GM19239 (cell line): ENCODE results near the gene TAPBPL.
"Not testable (repeated sequence)": the region's sequence is repeated elsewhere in the genome, so short reads cannot be mapped to it uniquely, and the experiment has no call there.

ENCODE experiments used
- DNase-seq: peaks from one replicate; pipeline ENCODE4 v3.0.0; 2011; ENCODE audit warnings: low spot score; ENCODE audit not compliant: insufficient read length
- FAIRE-seq: peaks from 2 replicates; lab custom pipeline; 2011; peaks lifted over from hg19 to GRCh38; lab: Jason Lieb, UNC

The TAPBPL gene

DNA sequence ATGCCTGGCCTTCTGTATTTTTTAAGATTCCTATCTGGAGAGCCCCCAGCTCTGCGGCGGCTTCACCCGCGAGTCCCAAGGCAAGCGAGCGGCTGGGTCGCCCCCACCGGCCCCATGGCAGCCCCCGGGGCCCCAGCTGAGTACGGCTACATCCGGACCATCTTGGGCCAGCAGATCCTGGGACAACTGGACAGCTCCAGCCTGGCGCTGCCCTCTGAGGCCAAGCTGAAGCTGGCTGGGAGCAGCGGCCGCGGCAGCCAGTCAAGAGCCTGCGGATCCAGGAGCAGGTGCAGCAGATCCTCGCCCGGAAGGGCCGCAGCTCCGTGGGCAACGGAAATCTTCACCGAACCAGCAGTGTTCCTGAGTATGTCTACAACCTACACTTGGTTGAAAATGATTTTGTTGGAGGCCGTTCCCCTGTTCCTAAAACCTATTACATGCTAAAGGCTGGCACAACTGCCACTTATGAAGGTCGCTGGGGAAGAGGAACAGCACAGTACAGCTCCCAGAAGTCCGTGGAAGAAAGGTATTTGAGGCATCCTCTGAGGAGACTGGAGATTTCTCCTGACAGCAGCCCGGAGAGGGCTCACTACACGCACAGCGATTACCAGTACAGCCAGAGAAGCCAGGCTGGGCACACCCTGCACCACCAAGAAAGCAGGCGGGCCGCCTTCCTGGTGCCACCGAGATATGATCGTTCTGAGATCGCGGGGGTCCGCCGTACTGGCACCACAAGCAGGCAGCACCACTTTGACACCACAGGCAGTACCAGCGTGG, 25.9 kb downstream of the TAPBPL start:
- DNase-seq, FAIRE-seq: not testable (repeated sequence)

DNA sequence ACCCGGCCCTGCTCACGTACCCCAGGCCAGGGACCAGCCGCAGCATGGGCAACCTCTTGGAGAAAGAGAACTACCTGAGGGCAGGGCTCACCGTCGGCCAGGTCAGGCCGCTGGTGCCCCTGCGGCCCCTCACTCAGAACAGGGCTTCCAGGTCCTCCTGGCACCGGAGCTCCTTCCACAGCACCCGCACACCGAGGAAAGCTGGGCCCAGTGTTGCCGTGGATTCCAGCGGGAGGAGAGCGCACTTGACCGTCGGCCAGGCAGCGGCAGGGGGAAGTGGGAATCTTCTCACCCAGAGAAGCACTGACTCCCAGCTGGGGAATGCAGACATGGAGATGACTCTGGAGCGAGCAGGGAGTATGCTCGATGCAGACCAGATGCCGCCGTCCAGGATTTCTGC, 26.6 kb downstream of the TAPBPL start:
- FAIRE-seq (no peak), DNase-seq (no peak)

DNA sequence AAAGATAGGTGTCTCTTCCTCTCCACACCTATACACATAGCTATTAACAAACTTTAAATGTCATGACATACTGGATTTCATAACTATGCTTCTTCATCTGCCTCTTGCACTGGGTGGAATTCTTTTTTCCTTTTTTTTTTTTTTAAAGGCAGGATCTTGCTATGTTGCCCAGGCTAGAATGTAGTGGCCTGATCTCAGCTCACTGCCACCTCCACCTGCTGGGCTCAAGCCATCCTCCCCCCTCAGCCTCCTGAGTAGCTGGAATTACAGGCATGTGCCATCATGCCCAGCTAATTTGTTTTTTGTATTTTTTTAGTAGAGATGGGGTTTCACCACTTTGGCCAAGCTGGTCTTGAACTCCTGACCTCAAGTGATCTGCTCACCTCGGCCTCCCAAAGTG, 36.4 kb downstream of the TAPBPL start:
- no peak for FAIRE-seq
- no peak for DNase-seq

DNA sequence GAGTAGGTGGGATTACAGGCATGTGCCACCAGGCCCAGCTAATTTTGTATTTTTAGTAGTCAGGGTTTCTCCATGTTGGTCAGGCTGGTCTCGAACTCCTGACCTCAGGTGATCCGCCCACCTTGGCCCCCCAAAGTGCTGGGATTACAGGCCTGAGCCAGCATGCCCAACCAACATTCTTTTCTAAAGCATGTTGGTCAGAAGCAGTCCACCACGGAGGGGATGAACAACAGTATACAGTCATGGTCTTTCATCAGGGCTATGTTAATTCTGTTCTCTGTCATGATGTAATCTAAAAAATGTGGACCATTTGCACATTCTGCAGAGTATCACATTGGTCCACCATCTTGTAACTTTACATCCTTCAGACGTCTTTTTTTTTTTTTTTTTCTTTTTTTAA, 37.6 kb downstream of the TAPBPL start:
- DNase-seq (no peak), FAIRE-seq (no peak)

DNA sequence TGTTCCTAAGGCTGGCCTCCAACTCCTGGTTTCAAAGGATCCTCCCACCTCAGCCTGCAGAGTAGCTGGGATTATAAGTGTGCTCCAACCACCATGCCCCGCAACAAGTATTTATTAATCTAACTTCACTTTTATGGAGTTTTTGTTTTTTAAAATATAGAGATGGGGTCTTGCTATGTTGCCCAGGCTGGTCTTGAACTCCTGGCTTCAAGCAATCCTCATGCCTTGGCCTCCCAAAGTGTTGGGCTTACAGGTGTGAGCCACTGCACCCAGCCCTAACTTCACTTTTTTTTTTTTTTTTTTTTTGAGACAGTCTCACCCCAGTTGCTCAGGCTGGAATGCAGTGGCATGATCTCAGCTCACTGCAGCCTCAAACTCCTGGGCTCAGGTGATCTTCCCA, 38.8 kb downstream of the TAPBPL start:
- DNase-seq, FAIRE-seq: not testable (repeated sequence)

DNA sequence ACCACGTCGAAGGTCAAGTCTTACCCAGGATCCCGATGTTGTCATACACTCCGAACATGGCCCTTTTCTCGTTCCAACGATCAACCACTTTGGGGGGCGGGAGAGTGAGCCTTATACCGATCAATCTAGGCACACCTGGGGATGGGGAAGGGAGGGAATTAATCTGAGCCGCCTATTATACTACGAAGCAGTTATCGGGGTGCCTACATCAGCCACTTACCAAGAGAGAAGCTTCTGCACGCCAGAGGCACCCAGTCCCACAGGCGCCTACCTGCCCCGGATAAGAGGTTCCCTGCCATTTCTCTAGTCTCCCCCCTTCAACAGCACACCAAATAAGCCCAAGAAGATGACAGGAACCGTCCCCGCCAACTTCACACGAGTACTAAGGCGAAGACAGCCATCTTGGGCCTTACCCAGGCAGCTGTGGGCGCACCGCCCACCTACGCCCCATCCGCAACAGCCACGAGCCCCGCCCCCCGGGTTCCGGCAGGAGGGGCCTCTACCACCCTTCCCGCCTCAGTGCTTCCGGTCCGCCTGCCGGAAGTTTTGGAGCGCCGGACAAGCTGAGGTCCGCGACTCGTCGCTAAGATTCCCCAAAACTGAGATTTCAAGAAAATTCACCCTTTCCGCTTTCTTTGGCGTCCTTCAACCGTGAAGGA, 41.1 kb downstream of the TAPBPL start, which contains the start of gene MRPL51:
TSS of gene MRPL51 (minus strand) at position 425 of the 659 bp plus-strand sequence. CDS start at position 299, 126 bp downstream.
- peak; percentile 73 for DNase-seq
- FAIRE-seq = peak; percentile 92

DNA sequence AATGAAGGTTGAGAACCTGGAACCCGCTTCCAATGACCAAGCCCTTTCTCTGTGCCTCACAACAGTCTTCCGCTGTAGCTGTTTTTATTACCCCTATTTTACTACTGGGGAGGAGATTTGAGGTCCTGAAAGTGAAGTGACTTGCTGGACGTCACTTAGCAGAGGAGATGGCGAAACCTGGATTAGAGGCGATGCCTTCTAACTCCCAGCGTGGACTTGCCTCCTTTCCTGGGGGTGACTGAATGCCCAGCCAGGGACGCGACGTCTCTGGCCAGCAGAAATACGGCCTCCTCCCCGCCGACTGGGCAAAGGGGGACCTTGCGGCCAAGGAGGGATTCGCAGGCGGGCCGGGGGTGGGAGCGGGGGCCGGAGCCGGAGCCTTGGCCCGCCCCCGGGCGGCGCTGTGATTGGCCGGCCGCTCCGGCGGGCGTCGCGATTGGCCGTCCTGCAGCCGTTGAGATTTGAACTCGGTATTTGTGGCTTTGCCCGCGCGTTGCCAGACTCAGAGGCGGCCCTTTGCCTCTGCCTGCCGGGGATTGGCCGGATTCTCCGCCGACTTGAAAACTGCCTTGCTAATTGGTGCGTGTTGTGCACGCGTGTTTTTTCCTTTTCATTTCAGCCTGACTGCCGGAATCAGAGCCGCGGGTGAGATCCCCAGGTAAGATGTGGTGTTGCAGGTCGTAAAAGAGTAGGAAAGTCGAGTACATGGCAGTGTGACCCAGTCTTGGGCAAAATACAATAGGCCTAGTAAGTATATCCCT, 41.8 kb downstream of the TAPBPL start, which contains the start of gene NCAPD2:
TSS of gene NCAPD2 (plus strand) at position 606 of the 761 bp plus-strand sequence. CDS start 997 bp downstream, outside the sequence.
- FAIRE-seq = peak; percentile 91
- DNase-seq = peak; percentile 78

DNA sequence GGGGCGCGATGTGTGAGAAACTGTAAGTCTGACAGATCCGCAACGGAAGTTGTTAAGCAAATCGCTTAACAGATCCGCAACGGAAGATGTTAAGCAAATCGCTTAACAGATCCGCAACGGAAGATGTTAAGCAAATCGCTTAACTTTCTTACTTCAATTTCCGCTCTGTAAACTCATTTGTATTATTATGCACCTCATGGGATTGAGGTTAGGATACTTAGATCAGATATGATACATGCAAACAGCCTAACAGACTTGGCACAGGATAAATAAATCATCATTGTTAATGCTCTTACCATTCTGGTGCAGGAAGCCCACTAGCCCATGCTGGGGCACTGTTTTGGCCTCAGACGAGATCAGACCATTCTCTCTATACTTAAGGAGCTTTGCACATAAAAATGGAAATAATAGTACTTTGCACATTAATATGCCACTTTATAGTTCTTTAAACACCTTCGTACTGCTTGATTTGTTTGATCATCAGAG, 42.5 kb downstream of the TAPBPL start:
- FAIRE-seq (no peak), DNase-seq (no peak)

DNA sequence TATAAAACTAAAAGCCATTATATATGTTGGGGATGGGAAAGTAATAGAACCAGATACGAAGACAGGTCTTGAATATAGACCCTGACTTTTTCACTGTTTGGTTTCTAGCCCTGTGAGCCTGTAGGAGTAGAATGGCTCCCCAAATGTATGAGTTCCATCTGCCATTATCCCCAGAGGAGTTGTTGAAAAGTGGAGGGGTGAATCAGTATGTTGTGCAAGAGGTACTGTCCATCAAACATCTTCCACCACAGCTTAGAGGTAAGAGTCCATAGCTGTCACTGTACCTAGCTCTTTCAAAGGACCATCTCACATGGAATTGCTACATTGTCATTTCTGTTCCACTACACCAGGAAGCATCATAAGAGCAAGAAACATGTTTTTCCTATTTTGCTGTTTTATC, 43.1 kb downstream of the TAPBPL start:
- FAIRE-seq (peak; percentile 33), DNase-seq (no peak)

DNA sequence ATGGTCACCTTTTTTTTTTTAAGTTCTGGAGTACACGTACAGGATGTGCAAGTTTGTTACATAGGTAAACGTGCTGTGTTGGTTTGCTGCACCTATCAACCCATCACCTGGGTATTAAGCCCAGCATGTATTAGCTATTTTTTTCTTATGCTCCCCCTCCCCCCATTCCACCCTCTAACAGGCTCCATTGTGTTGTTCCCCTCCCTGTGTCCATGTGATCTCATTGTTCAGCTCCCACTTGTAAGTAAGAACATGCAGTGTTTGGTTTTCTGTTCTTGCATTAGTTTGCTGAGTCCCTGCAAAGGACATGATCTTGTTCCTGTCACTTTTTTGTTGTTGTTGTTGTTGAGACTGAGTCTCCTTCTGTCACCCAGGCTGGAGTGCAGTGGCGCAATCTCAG, 45.4 kb downstream of the TAPBPL start:
- DNase-seq, FAIRE-seq: not testable (repeated sequence)

DNA sequence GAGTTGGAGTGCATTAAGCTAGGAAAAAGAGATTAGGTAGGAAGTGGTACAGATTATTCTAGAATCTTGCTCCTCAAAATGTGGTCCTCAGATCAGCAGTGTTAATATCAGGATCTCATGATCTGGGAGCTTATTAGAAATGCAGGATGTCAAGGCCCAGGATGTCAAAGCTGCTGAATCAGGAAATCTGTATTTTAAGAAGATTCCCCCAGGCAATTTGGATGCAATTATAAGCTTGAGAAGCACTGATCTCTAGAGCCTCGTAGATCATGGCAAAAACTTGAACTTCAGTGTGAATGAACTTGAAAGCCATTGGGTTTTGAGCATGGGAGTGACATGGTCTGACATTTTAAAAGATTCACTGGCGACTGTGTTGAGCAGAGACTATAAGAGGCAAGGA, 48.6 kb downstream of the TAPBPL start:
- FAIRE-seq (no peak), DNase-seq (no peak)

DNA sequence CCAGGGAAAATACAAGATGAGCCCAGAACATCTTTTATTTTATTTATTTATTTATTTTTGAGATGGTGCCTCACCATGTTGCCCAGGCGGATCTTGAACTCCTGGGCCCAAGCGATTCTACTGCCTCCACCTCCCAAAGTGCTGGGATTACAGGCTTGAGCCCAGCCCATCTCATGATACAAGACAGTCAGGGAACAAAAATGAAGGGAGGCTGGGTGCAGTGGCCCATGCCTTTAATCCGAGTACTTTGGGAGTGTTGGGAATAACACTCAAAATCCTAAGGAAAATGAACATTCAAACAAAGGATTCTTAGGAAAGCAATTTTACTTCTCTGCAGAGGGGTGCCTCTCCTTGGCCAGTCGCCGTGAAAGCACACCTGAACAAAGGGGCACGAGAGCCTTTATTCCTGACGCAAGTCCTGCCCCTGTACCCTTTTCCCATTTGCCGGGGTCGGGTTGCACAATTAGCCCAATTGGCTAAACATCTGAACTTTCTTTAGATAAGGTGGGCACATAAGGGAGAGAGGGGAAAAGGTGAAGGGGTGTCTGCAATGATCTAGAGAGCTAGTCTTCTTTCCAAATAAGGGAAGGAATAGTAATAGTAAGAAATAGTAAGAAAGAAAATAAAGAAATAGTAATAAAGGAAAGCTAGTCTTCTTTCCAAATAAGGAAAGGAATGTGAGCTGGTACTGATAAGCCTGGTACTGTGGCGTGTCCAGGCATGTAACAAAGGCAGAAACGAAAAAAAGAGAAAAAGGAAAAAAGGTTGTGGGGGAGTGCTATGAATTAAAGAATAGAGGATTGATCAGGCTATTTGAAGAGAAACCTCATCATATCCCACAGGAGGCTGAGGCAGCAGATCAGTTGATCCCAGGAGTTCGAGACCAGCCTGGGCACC, 55.5 kb downstream of the TAPBPL start:
- DNase-seq (no peak), FAIRE-seq (no peak)

DNA sequence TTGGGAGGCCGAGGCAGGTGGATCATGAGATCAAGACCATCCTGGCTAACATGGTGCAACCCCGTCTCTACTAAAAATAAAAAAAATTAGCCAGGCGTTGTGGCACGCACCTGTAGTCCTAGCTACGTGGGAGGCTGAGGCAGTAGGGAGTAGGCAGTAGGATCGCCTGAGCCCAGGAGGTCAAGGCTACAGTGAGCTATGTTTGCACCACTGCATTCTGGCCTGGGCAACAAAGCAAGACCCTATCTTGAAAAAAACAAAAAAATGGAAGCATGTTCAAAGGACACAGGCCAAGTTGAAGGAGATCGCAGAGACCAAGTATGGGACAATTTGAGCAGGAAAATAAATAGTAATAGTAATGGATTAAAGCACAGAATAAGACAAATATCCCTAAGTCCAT, 56.2 kb downstream of the TAPBPL start:
- FAIRE-seq (no peak), DNase-seq (no peak)
